Adrenal gland (tissue), 12 donors: ENCODE results near the gene MAPK11. TPM values are rescaled to one million over a fixed set of nuclear protein-coding genes. Genes with fewer than 3 reads are reported as not detected.

Experiments
- polyA plus RNA-seq, 3 donors: library from polyadenylated mRNA; stranded (reverse); fragments of 200-250 nt in 2 of 3; fragments of 350-450 nt in 1 of 3; fragmentation: Illumina TruSeq in 1 of 3; extraction: RNeasy Lipid Tissue Mini Kit (QIAGEN cat#74804) in 1 of 3; gene quantifications; one replicate each; pipeline ENCODE4 v1.2.3, GENCODE V29; 2013 to 2014
- total RNA-seq, 9 donors: library from RNA; depleted of rRNA in 4 of 9; stranded (reverse); fragments of >200 nt in 4 of 9; fragments of 120-200 nt in 1 of 9; fragmentation: NEBNext Ultra II Directional in 1 of 9; extraction: Animal tissue kit (Norgen Biotek cat#: 25700) in 1 of 9; gene quantifications; one replicate each; pipeline versions ENCODE4 v1.1.0 to v1.2.4, GENCODE V29; 2013 to 2023
- donor health status: healthy with polysubstance abuse.
- donor health status: Bipolar disorder and iron deficiency.
- donor health status: DM: yes; HTN: yes; CAD: no.
- donor health status: DM: no; HTN: no; CAD: no.
- donor health status: DM: no; HTN: no; CAD: no.
- donor health status: DM: yes; HTN: yes; CAD: no.

MAPK11 gene
- total and polyA plus RNA-seq, 12 donors, result 2.0 to 29.5 (median 6.7) TPM

Other genes starting within 250 kb of the MAPK11 start
- not detected for gene TTLL8, start 212.1 kb downstream of the MAPK11 start, total RNA-seq
- not detected for gene TTLL8, start 212.1 kb downstream of the MAPK11 start, polyA plus RNA-seq
- under 1 TPM in 1 of 9 donors, not detected in 8; 0.22 TPM for gene MLC1, start 185.0 kb downstream of the MAPK11 start, total RNA-seq
- gene MLC1, start 185.0 kb downstream of the MAPK11 start, polyA plus RNA-seq, result under 1 TPM in 1 of 3 donors, not detected in 2; 0.03 TPM
- under 1 TPM in 5 of 9 donors, not detected in 4; 0.14 to 0.46 (median 0.39) TPM for gene MOV10L1, start 180.4 kb downstream of the MAPK11 start, total RNA-seq
- gene MOV10L1, start 180.4 kb downstream of the MAPK11 start, polyA plus RNA-seq, result under 1 TPM in 2 of 3 donors, not detected in 1; 0.40 to 0.74 TPM
- gene PANX2, start 99.6 kb downstream of the MAPK11 start, total RNA-seq, result 1 to 10 TPM in 2 of 9 donors, under 1 TPM in 7; 0.26 to 2.6 (median 0.67) TPM
- gene PANX2, start 99.6 kb downstream of the MAPK11 start, polyA plus RNA-seq, result 1 to 10 TPM in 2 of 3 donors, under 1 TPM in 1; 0.22 to 4.1 (median 2.0) TPM
- gene TRABD, start 84.5 kb downstream of the MAPK11 start, total RNA-seq, result 10 to 100 TPM; 13.5 to 46.8 (median 28.6) TPM
- gene TRABD, start 84.5 kb downstream of the MAPK11 start, polyA plus RNA-seq, result 10 to 100 TPM in 2 of 3 donors, 1 to 10 TPM in 1; 3.0 to 79.0 (median 48.9) TPM
- gene SELENOO, start 69.4 kb downstream of the MAPK11 start, total RNA-seq, result 10 to 100 TPM; 28.2 to 52.0 (median 33.9) TPM
- 10 to 100 TPM in 2 of 3 donors, 1 to 10 TPM in 1; 1.9 to 89.0 (median 73.5) TPM for gene SELENOO, start 69.4 kb downstream of the MAPK11 start, polyA plus RNA-seq
- 10 to 100 TPM; 20.0 to 64.8 (median 46.8) TPM for gene TUBGCP6, start 25.4 kb downstream of the MAPK11 start, total RNA-seq
- 100 to 1,000 TPM in 2 of 3 donors, 1 to 10 TPM in 1; 8.3 to 171 (median 111) TPM for gene TUBGCP6, start 25.4 kb downstream of the MAPK11 start, polyA plus RNA-seq
- gene HDAC10, start 19.1 kb downstream of the MAPK11 start, total RNA-seq, result 10 to 100 TPM in 8 of 9 donors, 1 to 10 TPM in 1; 9.7 to 72.1 (median 39.1) TPM
- 100 to 1,000 TPM in 1 of 3 donors, 10 to 100 TPM in 1, 1 to 10 TPM in 1; 2.0 to 179 (median 79.3) TPM for gene HDAC10, start 19.1 kb downstream of the MAPK11 start, polyA plus RNA-seq
- gene MAPK12, start 8.7 kb downstream of the MAPK11 start, total RNA-seq, result 1 to 10 TPM; 3.1 to 6.8 (median 5.2) TPM
- gene MAPK12, start 8.7 kb downstream of the MAPK11 start, polyA plus RNA-seq, result 10 to 100 TPM in 2 of 3 donors, 1 to 10 TPM in 1; 1.7 to 17.1 (median 13.9) TPM
- gene PLXNB2, start 37.3 kb upstream of the MAPK11 start, total RNA-seq, result 100 to 1,000 TPM in 8 of 9 donors, 10 to 100 TPM in 1; 12.4 to 412 (median 324) TPM
- 100 to 1,000 TPM in 2 of 3 donors, 10 to 100 TPM in 1; 38.1 to 431 (median 268) TPM for gene PLXNB2, start 37.3 kb upstream of the MAPK11 start, polyA plus RNA-seq
- 10 to 100 TPM in 2 of 9 donors, 1 to 10 TPM in 7; 1.8 to 16.9 (median 8.0) TPM for gene DENND6B, start 56.6 kb upstream of the MAPK11 start, total RNA-seq
- gene DENND6B, start 56.6 kb upstream of the MAPK11 start, polyA plus RNA-seq, result 10 to 100 TPM in 2 of 3 donors, 1 to 10 TPM in 1; 2.5 to 32.7 (median 21.7) TPM
- 100 to 1,000 TPM in 1 of 9 donors, 10 to 100 TPM in 8; 35.5 to 104 (median 65.3) TPM for gene PPP6R2, start 72.9 kb upstream of the MAPK11 start, total RNA-seq
- gene PPP6R2, start 72.9 kb upstream of the MAPK11 start, polyA plus RNA-seq, result 100 to 1,000 TPM in 1 of 3 donors, 10 to 100 TPM in 2; 19.6 to 129 (median 84.7) TPM
- gene SBF1, start 204.7 kb upstream of the MAPK11 start, total RNA-seq, result 100 to 1,000 TPM in 1 of 9 donors, 10 to 100 TPM in 8; 23.7 to 101 (median 79.2) TPM
- 100 to 1,000 TPM in 1 of 3 donors, 10 to 100 TPM in 1, 1 to 10 TPM in 1; 8.4 to 117 (median 66.5) TPM for gene SBF1, start 204.7 kb upstream of the MAPK11 start, polyA plus RNA-seq
- under 1 TPM in 5 of 9 donors, not detected in 4; 0.14 to 0.54 (median 0.25) TPM for gene ADM2, start 211.2 kb upstream of the MAPK11 start, total RNA-seq
- gene ADM2, start 211.2 kb upstream of the MAPK11 start, polyA plus RNA-seq, result under 1 TPM in 2 of 3 donors, not detected in 1; 0.07 to 0.48 TPM
- gene MIOX, start 216.5 kb upstream of the MAPK11 start, total RNA-seq, result not detected
- gene MIOX, start 216.5 kb upstream of the MAPK11 start, polyA plus RNA-seq, result not detected
- 10 to 100 TPM; 23.6 to 91.0 (median 77.2) TPM for gene LMF2, start 237.3 kb upstream of the MAPK11 start, total RNA-seq
- gene LMF2, start 237.3 kb upstream of the MAPK11 start, polyA plus RNA-seq, result 100 to 1,000 TPM in 1 of 3 donors, 10 to 100 TPM in 1, 1 to 10 TPM in 1; 6.3 to 120 (median 90.3) TPM
- gene NCAPH2, start 237.8 kb upstream of the MAPK11 start, total RNA-seq, result 10 to 100 TPM; 22.9 to 40.2 (median 31.7) TPM
- 10 to 100 TPM; 13.8 to 90.5 (median 56.2) TPM for gene NCAPH2, start 237.8 kb upstream of the MAPK11 start, polyA plus RNA-seq